ENCODE results near the gene CDK16. TPM values are rescaled to one million over a fixed set of nuclear protein-coding genes. Genes with fewer than 3 reads are reported as not detected.
A peak's percentile ranks its signal among the peaks of the same experiment; 100 is the strongest.

CDK16 gene
- total and polyA plus RNA-seq, 2 donors (not counting 3 experiments of a cell fraction or from before 2014, with no cell fraction given): 99.9 to 149 TPM

DNA sequence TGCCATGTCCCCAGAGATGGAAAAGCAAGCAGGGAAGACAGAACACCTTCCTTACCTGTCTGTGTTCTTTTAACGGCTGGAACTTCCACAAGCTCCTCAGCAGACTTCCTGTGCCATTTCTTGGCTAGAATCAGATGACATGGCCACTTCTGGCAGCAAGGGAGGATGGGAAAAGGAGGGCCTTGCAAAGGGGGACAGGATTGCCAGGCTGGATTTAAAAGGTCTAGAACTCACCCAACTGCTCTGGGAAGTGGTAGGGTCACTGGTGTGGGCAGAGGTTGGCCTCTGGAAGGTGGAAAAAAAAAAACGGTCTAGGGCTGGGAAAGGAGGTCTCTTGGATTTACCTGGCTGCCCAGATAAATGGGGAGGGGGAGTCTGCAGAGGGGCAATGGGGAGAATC, 12.7 kb downstream of the CDK16 start:
- no peaks in the 10 kb centered on the region for H3K9me3 ChIP-seq (replicated peaks; ENCODE audit: control insufficient read depth, insufficient read depth, low read length)
- no peaks in the 10 kb centered on the region for H3K27me3 ChIP-seq (ENCODE audit: control insufficient read depth in 2 of 2, insufficient read depth in 2 of 2, low read length in 2 of 2)
- FAIRE-seq (no peak), DNase-seq (ENCODE audit: low read depth, low spot score) (no peak)
- no peak overlapping the region for H3K27ac ChIP-seq (ENCODE audit: insufficient read depth, low read depth, low read length)
- H4K20me1 ChIP-seq (replicated peaks; ENCODE audit: control insufficient read depth, extremely low read depth, insufficient read depth, low read length): no peaks in the 10 kb centered on the region
- BruUV-seq (replicated peaks): no TSS peak
- H3K9ac ChIP-seq (replicated peaks; ENCODE audit: extremely low read depth, insufficient read depth, low read length): no peak overlapping the region
- H3K36me3 ChIP-seq (ENCODE audit: control insufficient read depth in 2 of 2, extremely low read depth in 1 of 2, insufficient read depth in 2 of 2, low read length in 2 of 2): peaks cover 2 to 12% of the 10 kb centered on the region in 2 experiments
- TF ChIP-seq EZH2 (IDR thresholded peaks at IDR 0.05; ENCODE audit: borderline replicate concordance, low read depth, low read length, severe bottlenecking) (no peak), GATA2 (IDR thresholded peaks at IDR 0.05; ENCODE audit: insufficient read depth, insufficient read length, low read depth, low read length) (no peak), POLR2A (IDR thresholded peaks at IDR 0.05; ENCODE audit: low read depth, low read length) (no peak), POLR2AphosphoS5 (IDR thresholded peaks at IDR 0.05; ENCODE audit: insufficient read depth, low read depth, low read length) (no peak), MYC (IDR thresholded peaks at IDR 0.05; ENCODE audit: low read depth, low read length) (no peak), FOS (IDR thresholded peaks at IDR 0.05; ENCODE audit: borderline replicate concordance, insufficient read depth, low read length) (no peak)
- TF ChIP-seq, protein P1, sequence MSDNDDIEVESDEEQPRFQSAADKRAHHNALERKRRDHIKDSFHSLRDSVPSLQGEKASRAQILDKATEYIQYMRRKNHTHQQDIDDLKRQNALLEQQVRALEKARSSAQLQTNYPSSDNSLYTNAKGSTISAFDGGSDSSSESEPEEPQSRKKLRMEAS (IDR thresholded peaks at IDR 0.05; ENCODE audit: insufficient read depth, insufficient read length): no peak
- no peaks in the 10 kb centered on the region for H3K9me1 ChIP-seq (replicated peaks; ENCODE audit: control insufficient read depth, extremely low read depth, insufficient read depth, low read length)
- intact Hi-C loops (cut with micrococcal nuclease): loop anchor here (5.0 kb wide), 1 partner anchor 151 kb away; no protein-coding TSS in a partner anchor
- peaks cover 3% of the 10 kb centered on the region for H3K4me1 ChIP-seq (ENCODE audit: control insufficient read depth, extremely low read depth, insufficient read depth, low read length)
- no peak overlapping the region for H2AFZ ChIP-seq (ENCODE audit: low read depth, low read length)
- no peak overlapping the region for H3K4me2 ChIP-seq (ENCODE audit: insufficient read depth, low read length)
- ChIA-PET CTCF (no interaction called here), POLR2A (no interaction called here)
- no peak overlapping the region for H3K4me3 ChIP-seq (replicated peaks in 1 of 3; ENCODE audit: insufficient read depth in 1 of 3, low read depth in 1 of 3, low read length in 3 of 3)
- dilution Hi-C loops (cut with MboI; ENCODE audit: extremely low pct_ligation_motif_present, low sequenced_read_pairs): no loop called here
- H3K79me2 ChIP-seq (ENCODE audit: control insufficient read depth, insufficient read depth, low read length): peaks cover 8% of the 10 kb centered on the region

- Histone ChIP-seq H2AFZ (ENCODE audit: low read depth, low read length) (peak overlapping the region; percentile 75), H3K36me3 (ENCODE audit: control insufficient read depth in 2 of 2, extremely low read depth in 1 of 2, insufficient read depth in 2 of 2, low read length in 2 of 2) (peaks cover 0 to 7% of the 10 kb centered on the region in 2 experiments), H3K9me1 (replicated peaks; ENCODE audit: control insufficient read depth, extremely low read depth, insufficient read depth, low read length) (no peaks in the 10 kb centered on the region), H3K27me3 (ENCODE audit: control insufficient read depth in 2 of 2, insufficient read depth in 2 of 2, low read length in 2 of 2) (no peaks in the 10 kb centered on the region), H3K27ac (ENCODE audit: insufficient read depth, low read depth, low read length) (peak overlapping the region; percentile 95), H3K4me3 (replicated peaks in 1 of 3; ENCODE audit: insufficient read depth in 1 of 3, low read depth in 1 of 3, low read length in 3 of 3) (peak overlapping the region in 2 of 3 experiments; percentile 17 to 42), H3K9ac (replicated peaks; ENCODE audit: extremely low read depth, insufficient read depth, low read length) (peak overlapping the region; percentile 99), H3K4me1 (ENCODE audit: control insufficient read depth, extremely low read depth, insufficient read depth, low read length) (peaks cover 3% of the 10 kb centered on the region), H3K79me2 (ENCODE audit: control insufficient read depth, insufficient read depth, low read length) (peaks cover 8% of the 10 kb centered on the region), H4K20me1 (replicated peaks; ENCODE audit: control insufficient read depth, extremely low read depth, insufficient read depth, low read length) (no peaks in the 10 kb centered on the region), H3K4me2 (ENCODE audit: insufficient read depth, low read length) (peak overlapping the region; percentile 37), H3K9me3 (replicated peaks; ENCODE audit: control insufficient read depth, insufficient read depth, low read length) (no peaks in the 10 kb centered on the region)
- ChIA-PET CTCF (interaction anchor here (1.7 kb wide), 1 partner anchor 152 kb away, joined by 15 read pairs; no protein-coding TSS in a partner anchor), POLR2A (interaction anchor here (1.7 kb wide), 1 partner anchor 14 kb away, joined by 10 read pairs; the partner anchor contains the start of gene CDK16)
- intact Hi-C loops (cut with micrococcal nuclease) (loop anchor here (5.0 kb wide), 1 partner anchor 150 kb away; no protein-coding TSS in a partner anchor), dilution Hi-C loops (cut with MboI; ENCODE audit: extremely low pct_ligation_motif_present, low sequenced_read_pairs) (no loop called here)
- DNase-seq (ENCODE audit: low read depth, low spot score): peak; percentile 1
- no peak for FAIRE-seq
- no TSS peak for BruUV-seq (replicated peaks)
- no peak for TF ChIP-seq CTCF (IDR thresholded peaks at IDR 0.05; ENCODE audit: extremely low read depth in 1 of 2, insufficient read depth in 1 of 2, low read depth in 1 of 2, low read length in 2 of 2)
- TF ChIP-seq POLR2AphosphoS5 (IDR thresholded peaks at IDR 0.05; ENCODE audit: insufficient read depth, low read depth, low read length): no peak
- TF ChIP-seq, protein P1 (IDR thresholded peaks at IDR 0.05; ENCODE audit: insufficient read depth, insufficient read length): no peak
- no peak for TF ChIP-seq MYC (IDR thresholded peaks at IDR 0.05; ENCODE audit: low read depth, low read length)
- TF ChIP-seq GATA2 (IDR thresholded peaks at IDR 0.05; ENCODE audit: insufficient read depth, insufficient read length, low read depth, low read length): no peak
- TF ChIP-seq FOS (IDR thresholded peaks at IDR 0.05; ENCODE audit: borderline replicate concordance, insufficient read depth, low read length): no peak
- no peak for TF ChIP-seq EZH2 (IDR thresholded peaks at IDR 0.05; ENCODE audit: borderline replicate concordance, low read depth, low read length, severe bottlenecking)
- TF ChIP-seq JUN (IDR thresholded peaks at IDR 0.05; ENCODE audit: borderline replicate concordance, insufficient read depth, insufficient read length, low read depth): no peak
- TF ChIP-seq POLR2A (IDR thresholded peaks at IDR 0.05; ENCODE audit: low read depth, low read length): no peak
Measured at GRCh38 chrX:47232197-47232802, 13.8 kb downstream of the CDK16 start.

All from endothelial cell of umbilical vein (primary cell).